H9 (cell line): ENCODE results near the gene HIBCH. TPM values are rescaled to one million over a fixed set of nuclear protein-coding genes. Genes with fewer than 3 reads are reported as not detected.

ENCODE experiments used
- DNase-seq: peaks from one replicate; pipeline ENCODE4 v3.0.0-alpha.2; 2017
- H2AFZ ChIP-seq: one replicate; pipeline ENCODE4 v1.6.1; 2013; ENCODE audit warnings: mild to moderate bottlenecking, low read length, control low read depth, moderate library complexity
- H2AK5ac ChIP-seq: 2 replicates; pipeline ENCODE4 v1.6.1; 2013; ENCODE audit warnings: low read length, control low read depth, mixed read lengths; ENCODE audit not compliant: insufficient read length
- H2BK120ac ChIP-seq: one replicate; pipeline ENCODE4 v1.6.1; 2013; ENCODE audit warnings: low read depth, mild to moderate bottlenecking, low read length, control low read depth, inconsistent platforms; ENCODE audit not compliant: poor library complexity, severe bottlenecking
- H2BK12ac ChIP-seq: 2 replicates; pipeline ENCODE4 v1.6.1; 2013; ENCODE audit warnings: low read length, control low read depth, mixed read lengths, low read depth; ENCODE audit not compliant: insufficient read length
- H2BK15ac ChIP-seq: 2 replicates; pipeline ENCODE4 v1.6.1; 2013; ENCODE audit warnings: low read depth, low read length, control low read depth
- H2BK20ac ChIP-seq: one replicate; pipeline ENCODE4 v1.6.1; 2013; ENCODE audit warnings: low read depth, mild to moderate bottlenecking, low read length, control low read depth, inconsistent platforms; ENCODE audit not compliant: poor library complexity, severe bottlenecking
- H2BK5ac ChIP-seq: 2 replicates; pipeline ENCODE4 v1.6.1; 2013; ENCODE audit warnings: low read length, control low read depth, mixed read lengths; ENCODE audit not compliant: insufficient read length
- H3K14ac ChIP-seq: 2 replicates; pipeline ENCODE4 v1.6.1; 2013; ENCODE audit warnings: low read length, control low read depth; ENCODE audit not compliant: insufficient read depth
- H3K18ac ChIP-seq: 2 replicates; pipeline ENCODE4 v1.6.1; 2013; ENCODE audit warnings: low read depth, mild to moderate bottlenecking, mixed read lengths, low read length, control low read depth; ENCODE audit not compliant: insufficient read length
- H3K23ac ChIP-seq: 2 replicates; pipeline ENCODE4 v1.6.1; 2013; ENCODE audit warnings: low read length, control low read depth, mixed read lengths, low read depth; ENCODE audit not compliant: insufficient read length
- H3K23me2 ChIP-seq: 2 replicates; pipeline ENCODE4 v1.6.1; 2013; ENCODE audit warnings: low read depth, mild to moderate bottlenecking, mixed read lengths, low read length, control low read depth; ENCODE audit not compliant: insufficient read length, poor library complexity, severe bottlenecking
- H3K27ac ChIP-seq: 2 replicates; pipeline ENCODE4 v1.5.1; 2013; ENCODE audit warnings: low read length, control low read depth, mixed read lengths, low read depth; ENCODE audit not compliant: insufficient read length
- H3K27me3 ChIP-seq: 2 replicates; pipeline ENCODE4 v1.6.1; 2013; ENCODE audit warnings: low read length, control low read depth, inconsistent platforms; ENCODE audit not compliant: insufficient read depth
- H3K4ac ChIP-seq: 2 replicates; pipeline ENCODE4 v1.6.1; 2013; ENCODE audit warnings: low read depth, mild to moderate bottlenecking, control low read depth, inconsistent platforms, low read length, moderate library complexity
- H3K4me1 ChIP-seq: 2 replicates; pipeline ENCODE4 v1.6.1; 2013; ENCODE audit warnings: low read length, control low read depth, inconsistent platforms; ENCODE audit not compliant: insufficient read depth
- H3K4me2 ChIP-seq: 2 replicates; pipeline ENCODE4 v1.6.1; 2013; ENCODE audit warnings: low read length, control low read depth, mixed read lengths; ENCODE audit not compliant: insufficient read length, insufficient read depth
- H3K56ac ChIP-seq: 2 replicates; pipeline ENCODE4 v1.6.1; 2013; ENCODE audit warnings: low read depth, mild to moderate bottlenecking, mixed read lengths, low read length, control low read depth; ENCODE audit not compliant: insufficient read length
- H3K79me1 ChIP-seq: 2 replicates; pipeline ENCODE4 v1.6.1; 2013; ENCODE audit warnings: low read depth, mild to moderate bottlenecking, moderate library complexity, low read length, control low read depth, inconsistent platforms; ENCODE audit not compliant: insufficient read depth, poor library complexity, severe bottlenecking
- H3K79me2 ChIP-seq: 2 replicates; pipeline ENCODE4 v1.6.1; 2013; ENCODE audit warnings: low read length, control low read depth, inconsistent platforms; ENCODE audit not compliant: insufficient read depth
- H3K9ac ChIP-seq: 2 replicates; pipeline ENCODE4 v1.6.1; 2013; ENCODE audit warnings: low read length, control low read depth, mixed read lengths; ENCODE audit not compliant: insufficient read length; ENCODE audit errors: extremely low read depth
- H3K9me3 ChIP-seq: one replicate; pipeline ENCODE4 v1.6.1; 2013; ENCODE audit warnings: low read depth, low read length, inconsistent platforms; ENCODE audit not compliant: control insufficient read depth
- H3T11ph ChIP-seq: one replicate; pipeline ENCODE4 v1.6.1; 2013; ENCODE audit warnings: mild to moderate bottlenecking, low read length, control low read depth, inconsistent platforms
- H4K20me1 ChIP-seq: one replicate; pipeline ENCODE4 v1.6.1; 2013; ENCODE audit not compliant: control insufficient read depth, insufficient read length, insufficient read depth
- H4K5ac ChIP-seq: 2 replicates; pipeline ENCODE4 v1.6.1; 2013; ENCODE audit warnings: low read depth, mild to moderate bottlenecking, mixed read lengths, low read length, control low read depth; ENCODE audit not compliant: insufficient read length
- H4K8ac ChIP-seq: replicated peaks from 2 replicates; pipeline ENCODE4 v1.6.1; 2013; ENCODE audit warnings: low read length, control low read depth, mixed read lengths, low read depth; ENCODE audit not compliant: insufficient read length
- H4K91ac ChIP-seq: 2 replicates; pipeline ENCODE4 v1.6.1; 2013; ENCODE audit warnings: low read depth, mild to moderate bottlenecking, moderate library complexity, mixed read lengths, low read length, control low read depth; ENCODE audit not compliant: insufficient read length
- H3K27ac Mint-ChIP-seq, 3 experiments: 2 replicates in 2 of 3; 3 replicates in 1 of 3; pipeline ENCODE4 v1.8.0; 2020 to 2021; ENCODE audit warnings: mixed read lengths in 3 of 3, mild to moderate bottlenecking in 1 of 3, moderate library complexity in 1 of 3
- H3K27me3 Mint-ChIP-seq: 2 replicates; pipeline ENCODE4 v1.8.0; 2021; ENCODE audit warnings: low read depth, mild to moderate bottlenecking, moderate library complexity, mixed read lengths
- H3K36me3 Mint-ChIP-seq, 3 experiments: 2 replicates in 2 of 3; 3 replicates in 1 of 3; pipeline ENCODE4 v1.8.0; 2020 to 2021; ENCODE audit warnings: low read depth in 3 of 3, mixed read lengths in 3 of 3; ENCODE audit not compliant: insufficient read depth in 1 of 3
- H3K4me1 Mint-ChIP-seq, 2 experiments: 2 replicates each; pipeline ENCODE4 v1.8.0; 2020; ENCODE audit warnings: mixed read lengths in 2 of 2
- H3K4me3 Mint-ChIP-seq, 2 experiments: 2 replicates in 1 of 2; 3 replicates in 1 of 2; pipeline ENCODE4 v1.8.0; 2020 to 2021; ENCODE audit warnings: mild to moderate bottlenecking in 2 of 2, mixed read lengths in 2 of 2, moderate library complexity in 1 of 2
- H3K9me3 Mint-ChIP-seq, 2 experiments: 2 replicates in 1 of 2; 3 replicates in 1 of 2; pipeline ENCODE4 v1.8.0; 2020; ENCODE audit warnings: mild to moderate bottlenecking in 2 of 2, mixed read lengths in 2 of 2, moderate library complexity in 1 of 2
- CTCF ChIP-seq: fragments of 200-600 bp; sonication (generic); conservative IDR thresholded peaks from 3 replicates; pipeline ENCODE4 v1.8.0; 2021; ENCODE audit warnings: antibody characterized with exemption, mild to moderate bottlenecking
- WGBS: extraction: QIAGEN DNeasy Blood & Tissue Kit; methylation state at CpG from one replicate; pipeline ENCODE4 v1.1.7; 2013; ENCODE audit warnings: missing lambda C conversion rate, low lambda C conversion rate, mixed read lengths; ENCODE audit not compliant: insufficient read length; ENCODE audit errors: extremely low coverage; 5-methylcytosine and 5-hydroxymethylcytosine counted together
- total RNA-seq: library from RNA; stranded (reverse); gene quantifications from 2 replicates; pipeline ENCODE4 v1.2.1, GENCODE V29; 2021

Gene HIBCH
- total RNA-seq, 1 experiment from 2014 or later, result 28.0 TPM

- H3K23ac ChIP-seq, result no peak overlapping the region
- no peak overlapping the region for H3K27ac ChIP-seq
- Mint-ChIP-seq H3K27ac (no peak overlapping the region), H3K9me3 (no peaks in the 10 kb centered on the region), H3K36me3 (no peaks in the 10 kb centered on the region), H3K27me3 (0 out of 2 replicates have a peak, but pooled peaks cover 2% of the 10 kb centered on the region), H3K4me1 (no peaks in the 10 kb centered on the region), H3K4me3 (no peak overlapping the region)
- no peak overlapping the region for H2AFZ ChIP-seq
- WGBS, result 100% methylated on average over 1 of the region's 2 CpGs
- no peak overlapping the region for H2AK5ac ChIP-seq
- H3K4ac ChIP-seq, result no peak overlapping the region
- H3K9ac ChIP-seq, result no peak overlapping the region
- no peaks in the 10 kb centered on the region for H3K4me1 ChIP-seq
- H4K91ac ChIP-seq, result no peak overlapping the region
- no peak overlapping the region for H2BK15ac ChIP-seq
- H3K79me2 ChIP-seq, result no peaks in the 10 kb centered on the region
- H2BK20ac ChIP-seq, result no peak overlapping the region
- no peak overlapping the region for H3T11ph ChIP-seq
- H4K20me1 ChIP-seq, result no peaks in the 10 kb centered on the region
- H3K23me2 ChIP-seq, result no peaks in the 10 kb centered on the region
- no peaks in the 10 kb centered on the region for H3K27me3 ChIP-seq
- TF ChIP-seq CTCF, result no peak
- no peak overlapping the region for H2BK120ac ChIP-seq
- H3K79me1 ChIP-seq, result no peaks in the 10 kb centered on the region
- H3K9me3 ChIP-seq, result no peaks in the 10 kb centered on the region
- H3K56ac ChIP-seq, result no peak overlapping the region
- no peak overlapping the region for H3K14ac ChIP-seq
- H3K18ac ChIP-seq, result no peak overlapping the region
- no peak overlapping the region for H2BK5ac ChIP-seq
- no peak overlapping the region for H4K5ac ChIP-seq
- DNase-seq, result no peak
- H2BK12ac ChIP-seq, result no peak overlapping the region
- H3K4me2 ChIP-seq, result no peak overlapping the region
- H4K8ac ChIP-seq, result no peak overlapping the region
Measured at GRCh38 chr2:190333928-190334327, 14.3 kb upstream of the HIBCH start.
